CD8-positive, alpha-beta memory T cell (primary cell): ENCODE measurements around the gene ACO2. TPM values are rescaled to one million over a fixed set of nuclear protein-coding genes. Genes with fewer than 3 reads are reported as not detected.

Experiments
- CTCF ChIA-PET: fragments of 350-600 bp; sonication (Branson Sonifier 250); formaldehyde crosslinking; loops from one replicate; lab custom pipeline; 2021; ENCODE audit warnings: antibody characterized with exemption; lab: Charles Lee
- POLR2A ChIA-PET: fragments of 350-600 bp; sonication (Branson Sonifier 250); formaldehyde crosslinking; loops from one replicate; lab custom pipeline; 2021; ENCODE audit warnings: antibody characterized with exemption; lab: Charles Lee
- DNase-seq, 5 donors: peaks; one replicate each; pipeline versions ENCODE4 v3.0.0 to v3.0.0-alpha.2; 2020 to 2022; ENCODE audit warnings: mixed read lengths in 1 of 5
- H3K27ac ChIP-seq: one replicate; pipeline ENCODE4 v1.7.0; 2013; ENCODE audit warnings: low read depth, mild to moderate bottlenecking, low read length, moderate library complexity
- H3K27me3 ChIP-seq: 2 replicates; pipeline ENCODE4 v1.7.0; 2013; ENCODE audit warnings: low read length, mild to moderate bottlenecking; ENCODE audit not compliant: insufficient read depth, poor library complexity, severe bottlenecking
- H3K36me3 ChIP-seq: 2 replicates; pipeline ENCODE4 v1.7.0; 2013; ENCODE audit warnings: mild to moderate bottlenecking, low read length, moderate library complexity; ENCODE audit not compliant: insufficient read depth
- H3K4me1 ChIP-seq: 2 replicates; pipeline ENCODE4 v1.7.0; 2013; ENCODE audit warnings: mild to moderate bottlenecking, low read length, moderate library complexity; ENCODE audit not compliant: insufficient read depth
- H3K4me3 ChIP-seq: 2 replicates; pipeline ENCODE4 v1.7.0; 2013; ENCODE audit warnings: mild to moderate bottlenecking, low read length
- H3K9me3 ChIP-seq: 2 replicates; pipeline ENCODE4 v1.7.0; 2013; ENCODE audit warnings: mild to moderate bottlenecking, low read length
- H3K27ac Mint-ChIP-seq, 8 donors: one replicate each; pipeline ENCODE4 v1.8.0; 2020 to 2021; ENCODE audit warnings: mixed read lengths in 8 of 8, mild to moderate bottlenecking in 6 of 8, inconsistent platforms in 3 of 8, moderate library complexity in 3 of 8
- H3K27me3 Mint-ChIP-seq, 2 donors: one replicate each; pipeline ENCODE4 v1.8.0; 2020 to 2021; ENCODE audit warnings: mixed read lengths in 2 of 2, mild to moderate bottlenecking in 1 of 2, moderate library complexity in 1 of 2
- H3K36me3 Mint-ChIP-seq, 3 donors: one replicate each; pipeline ENCODE4 v1.8.0; 2020 to 2021; ENCODE audit warnings: mixed read lengths in 3 of 3, inconsistent platforms in 1 of 3, mild to moderate bottlenecking in 1 of 3
- H3K4me1 Mint-ChIP-seq, 3 donors: one replicate each; pipeline ENCODE4 v1.8.0; 2020 to 2021; ENCODE audit warnings: mixed read lengths in 3 of 3, inconsistent platforms in 1 of 3, mild to moderate bottlenecking in 1 of 3
- H3K4me3 Mint-ChIP-seq, 7 donors: one replicate each; pipeline ENCODE4 v1.8.0; 2020 to 2021; ENCODE audit warnings: mixed read lengths in 7 of 7, mild to moderate bottlenecking in 6 of 7, moderate library complexity in 4 of 7, inconsistent platforms in 2 of 7
- H3K9me3 Mint-ChIP-seq, 5 donors: one replicate each; pipeline ENCODE4 v1.8.0; 2020 to 2022; ENCODE audit warnings: mixed read lengths in 5 of 5, mild to moderate bottlenecking in 3 of 5, moderate library complexity in 2 of 5, inconsistent platforms in 1 of 5
- polyA plus RNA-seq: library from polyadenylated mRNA; unstranded; fragments of 300-500 nt; fragmentation: Illumina TruSeq; gene quantifications from one replicate; pipeline ENCODE4 v1.2.3, GENCODE V29; 2021
- total RNA-seq, 2 experiments: library from RNA; stranded (reverse); gene quantifications; one replicate each; pipeline ENCODE4 v1.2.3, GENCODE V29; 2021

Gene ACO2
- total and polyA plus RNA-seq, 3 experiments from 2014 or later = 92.5 to 114 (median 112) TPM

- H3K9me3 Mint-ChIP-seq = no peaks in the 10 kb centered on the region
- peak overlapping the region in 1 of 8 donors; percentile 50 for H3K27ac Mint-ChIP-seq
- Histone ChIP-seq H3K27me3 (no peaks in the 10 kb centered on the region), H3K4me3 (no peak overlapping the region), H3K36me3 (peaks cover 18% of the 10 kb centered on the region), H3K27ac (no peak overlapping the region), H3K9me3 (no peaks in the 10 kb centered on the region), H3K4me1 (no peaks in the 10 kb centered on the region)
- H3K4me3 Mint-ChIP-seq = peak overlapping the region in 1 of 7 donors; percentile 25
- no peak for DNase-seq
- CTCF ChIA-PET = interaction anchor here (1.5 kb wide), 1 partner anchor 96 kb away, joined by 11 read pairs; no protein-coding TSS in a partner anchor
- peaks cover 3 to 6% (median 5%) of the 10 kb centered on the region in 3 donors for H3K4me1 Mint-ChIP-seq
- no peaks in the 10 kb centered on the region for H3K27me3 Mint-ChIP-seq
- peaks cover 0 to 55% (median 3%) of the 10 kb centered on the region in 3 donors for H3K36me3 Mint-ChIP-seq
- POLR2A ChIA-PET = no interaction called here
Measured at GRCh38 chr22:41499624-41500280, 30.8 kb downstream of the ACO2 start.

GRCh38 chr22:41500303-41500702 is 31.4 kb downstream of the ACO2 start:
- Histone ChIP-seq H3K36me3 (peaks cover 18% of the 10 kb centered on the region), H3K4me1 (no peaks in the 10 kb centered on the region), H3K27me3 (no peaks in the 10 kb centered on the region), H3K4me3 (no peak overlapping the region), H3K27ac (no peak overlapping the region), H3K9me3 (no peaks in the 10 kb centered on the region)
- H3K27me3 Mint-ChIP-seq = no peaks in the 10 kb centered on the region
- peaks cover 3 to 6% (median 5%) of the 10 kb centered on the region in 3 donors for H3K4me1 Mint-ChIP-seq
- H3K36me3 Mint-ChIP-seq = peaks cover 0 to 56% (median 5%) of the 10 kb centered on the region in 3 donors
- no peak for DNase-seq
- peak overlapping the region in 2 of 8 donors; percentile 10 to 77 for H3K27ac Mint-ChIP-seq
- ChIA-PET CTCF (interaction anchor here (1.0 to 1.6 kb wide), 2 partner anchors 35 to 97 kb away, joined by 4 to 12 read pairs; no protein-coding TSS in a partner anchor), POLR2A (no interaction called here)
- H3K4me3 Mint-ChIP-seq = no peak overlapping the region
- no peaks in the 10 kb centered on the region for H3K9me3 Mint-ChIP-seq

GRCh38 chr22:41501209-41501608 is 32.3 kb downstream of the ACO2 start:
- DNase-seq = peak in 2 of 5 donors; percentile 11 to 13
- Histone ChIP-seq H3K36me3 (peaks cover 22% of the 10 kb centered on the region), H3K9me3 (no peaks in the 10 kb centered on the region), H3K27me3 (no peaks in the 10 kb centered on the region), H3K4me3 (no peak overlapping the region), H3K27ac (no peak overlapping the region), H3K4me1 (no peaks in the 10 kb centered on the region)
- H3K4me3 Mint-ChIP-seq = no peak overlapping the region
- H3K4me1 Mint-ChIP-seq = peaks cover 3 to 6% (median 5%) of the 10 kb centered on the region in 3 donors
- ChIA-PET CTCF (interaction anchor here (0.6 to 1.6 kb wide), 5 partner anchors 34 to 99 kb away, joined by 3 to 12 read pairs (median 4); no protein-coding TSS in a partner anchor), POLR2A (interaction anchor here (0.7 kb wide), 1 partner anchor 56 kb away, joined by 3 read pairs; no protein-coding TSS in a partner anchor)
- H3K27ac Mint-ChIP-seq = no peak overlapping the region
- H3K36me3 Mint-ChIP-seq = peaks cover 0 to 60% (median 5%) of the 10 kb centered on the region in 3 donors
- H3K27me3 Mint-ChIP-seq = no peaks in the 10 kb centered on the region
- no peaks in the 10 kb centered on the region for H3K9me3 Mint-ChIP-seq

DNA sequence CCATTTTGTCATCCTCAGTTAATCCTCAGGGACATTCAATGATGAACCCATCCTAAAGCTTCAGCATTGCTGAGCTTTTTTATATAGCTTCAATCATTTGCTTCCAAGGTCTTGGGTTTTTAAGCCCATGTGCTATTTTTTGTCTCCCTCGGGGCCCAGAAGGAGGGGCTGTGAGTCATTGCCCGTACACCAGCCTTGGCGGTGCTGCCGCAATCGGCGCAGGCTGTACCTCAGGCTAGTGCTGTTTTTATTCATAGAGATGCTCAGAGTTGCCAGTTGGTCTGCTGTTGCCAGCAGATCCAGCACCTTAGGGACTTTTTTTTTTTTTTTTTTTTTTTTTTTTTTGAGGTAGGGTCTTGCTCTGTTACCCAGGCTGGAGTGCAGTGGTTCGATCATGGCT is 35.5 kb downstream of the ACO2 start:
- POLR2A ChIA-PET = no interaction called here

DNA sequence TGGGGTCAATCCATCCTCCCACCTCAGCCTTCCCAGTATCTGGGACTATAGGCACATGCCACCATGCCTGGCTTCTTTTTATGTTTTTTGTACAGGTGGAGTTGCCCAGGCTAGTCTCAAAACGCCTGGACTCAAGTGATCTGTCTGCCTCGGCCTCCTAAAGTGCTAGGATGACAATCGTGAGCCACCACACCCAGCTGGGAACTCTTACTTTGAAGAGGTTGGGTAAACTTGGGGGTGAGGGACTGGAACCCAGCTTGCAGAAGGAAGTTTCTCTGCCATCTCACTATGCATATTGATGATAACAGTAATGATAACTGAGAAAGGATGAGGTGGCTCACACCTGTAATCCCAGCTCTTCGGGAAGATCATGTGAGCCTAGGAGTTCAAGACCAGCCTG is 35.9 kb downstream of the ACO2 start:
- ChIA-PET CTCF (interaction anchor here (1.0 to 1.6 kb wide), 2 partner anchors 22 to 101 kb away, joined by 3 read pairs; no protein-coding TSS in a partner anchor), POLR2A (interaction anchor here (0.8 kb wide), 1 partner anchor 14 kb away, joined by 4 read pairs; no protein-coding TSS in a partner anchor)
- Mint-ChIP-seq H3K27ac (peak overlapping the region in 1 of 8 donors; percentile 70), H3K9me3 (no peaks in the 10 kb centered on the region), H3K4me1 (peaks cover 0 to 5% (median 4%) of the 10 kb centered on the region in 3 donors), H3K4me3 (no peak overlapping the region), H3K27me3 (no peaks in the 10 kb centered on the region), H3K36me3 (peaks cover 5 to 71% (median 13%) of the 10 kb centered on the region in 3 donors)
- no peak for DNase-seq
- H3K36me3 ChIP-seq = peaks cover 24% of the 10 kb centered on the region
- H3K27ac ChIP-seq = no peak overlapping the region
- no peaks in the 10 kb centered on the region for H3K27me3 ChIP-seq
- H3K4me1 ChIP-seq = no peaks in the 10 kb centered on the region
- no peaks in the 10 kb centered on the region for H3K9me3 ChIP-seq
- no peak overlapping the region for H3K4me3 ChIP-seq

More for the DNA sequence above, 35.5 kb downstream of the ACO2 start:
- no peak overlapping the region for H3K27ac Mint-ChIP-seq
- H3K36me3 Mint-ChIP-seq = peaks cover 2 to 73% (median 11%) of the 10 kb centered on the region in 3 donors
- no peaks in the 10 kb centered on the region for H3K4me1 ChIP-seq
- H3K36me3 ChIP-seq = peaks cover 27% of the 10 kb centered on the region
- H3K27me3 Mint-ChIP-seq = no peaks in the 10 kb centered on the region
- no peaks in the 10 kb centered on the region for H3K27me3 ChIP-seq
- no peak overlapping the region for H3K27ac ChIP-seq
- H3K4me3 Mint-ChIP-seq = no peak overlapping the region
- H3K4me3 ChIP-seq = no peak overlapping the region
- no peaks in the 10 kb centered on the region for H3K9me3 Mint-ChIP-seq
- CTCF ChIA-PET = interaction anchor here (1.6 kb wide), 1 partner anchor 23 kb away, joined by 3 read pairs; no protein-coding TSS in a partner anchor
- no peak for DNase-seq
- no peaks in the 10 kb centered on the region for H3K9me3 ChIP-seq
- peaks cover 2 to 3% (median 2%) of the 10 kb centered on the region in 3 donors for H3K4me1 Mint-ChIP-seq

GRCh38 chr22:41505511-41506220 is 36.7 kb downstream of the ACO2 start:
- Histone ChIP-seq H3K27ac (no peak overlapping the region), H3K9me3 (no peaks in the 10 kb centered on the region), H3K4me3 (no peak overlapping the region), H3K36me3 (peaks cover 23% of the 10 kb centered on the region), H3K4me1 (no peaks in the 10 kb centered on the region), H3K27me3 (no peaks in the 10 kb centered on the region)
- no peak overlapping the region for H3K4me3 Mint-ChIP-seq
- H3K9me3 Mint-ChIP-seq = no peaks in the 10 kb centered on the region
- ChIA-PET POLR2A (interaction anchor here (0.6 to 0.8 kb wide), 2 partner anchors 15 to 21 kb away, joined by 4 read pairs; no protein-coding TSS in a partner anchor), CTCF (interaction anchor here (1.0 to 1.6 kb wide), 3 partner anchors 12 to 102 kb away, joined by 3 to 4 read pairs (median 3); no protein-coding TSS in a partner anchor)
- peaks cover 0 to 5% (median 4%) of the 10 kb centered on the region in 3 donors for H3K4me1 Mint-ChIP-seq
- no peak for DNase-seq
- peak overlapping the region in 1 of 8 donors; percentile 36 for H3K27ac Mint-ChIP-seq
- peaks cover 5 to 74% (median 12%) of the 10 kb centered on the region in 3 donors for H3K36me3 Mint-ChIP-seq
- no peaks in the 10 kb centered on the region for H3K27me3 Mint-ChIP-seq

- ChIA-PET POLR2A (no interaction called here), CTCF (no interaction called here)
- Mint-ChIP-seq H3K9me3 (no peaks in the 10 kb centered on the region), H3K4me3 (no peak overlapping the region), H3K27me3 (no peaks in the 10 kb centered on the region), H3K27ac (no peak overlapping the region), H3K36me3 (peaks cover 5 to 72% (median 11%) of the 10 kb centered on the region in 3 donors), H3K4me1 (peaks cover 0 to 5% (median 4%) of the 10 kb centered on the region in 3 donors)
- no peak overlapping the region for H3K27ac ChIP-seq
- H3K4me1 ChIP-seq = no peaks in the 10 kb centered on the region
- H3K9me3 ChIP-seq = no peaks in the 10 kb centered on the region
- no peak overlapping the region for H3K4me3 ChIP-seq
- no peaks in the 10 kb centered on the region for H3K27me3 ChIP-seq
- no peak for DNase-seq
- peaks cover 15% of the 10 kb centered on the region for H3K36me3 ChIP-seq
Measured at GRCh38 chr22:41507330-41508063, 38.6 kb downstream of the ACO2 start.
